ENCODE data around the gene UPK1A. TPM values are rescaled to one million over a fixed set of nuclear protein-coding genes. Genes with fewer than 3 reads are reported as not detected.

Gene UPK1A
- total RNA-seq, 4 donors from 2014 or later: 1.5 to 8.3 (median 5.6) TPM

- Histone ChIP-seq H3K4me3 (no peak overlapping the region), H3K4me1 (peaks cover 3% of the 10 kb centered on the region), H3K9me3 (no peaks in the 10 kb centered on the region), H3K27ac (no peak overlapping the region), H3K27me3 (no peaks in the 10 kb centered on the region), H3K36me3 (peaks cover 66% of the 10 kb centered on the region)
- TF ChIP-seq EP300 (IDR thresholded peaks at IDR 0.05) (no peak), POLR2AphosphoS5 (IDR thresholded peaks at IDR 0.05) (no peak), POLR2A (IDR thresholded peaks at IDR 0.05) (no peak), CTCF (IDR thresholded peaks at IDR 0.05) (no peak)
- 96% methylated on average over 3 of the region's 3 CpGs for WGBS
- no peak for DNase-seq (ENCODE audit: low spot score in 2 of 2)
These were observed 29.7 kb upstream of the UPK1A start for GRCh38 chr19:35636651-35637050.

DNA sequence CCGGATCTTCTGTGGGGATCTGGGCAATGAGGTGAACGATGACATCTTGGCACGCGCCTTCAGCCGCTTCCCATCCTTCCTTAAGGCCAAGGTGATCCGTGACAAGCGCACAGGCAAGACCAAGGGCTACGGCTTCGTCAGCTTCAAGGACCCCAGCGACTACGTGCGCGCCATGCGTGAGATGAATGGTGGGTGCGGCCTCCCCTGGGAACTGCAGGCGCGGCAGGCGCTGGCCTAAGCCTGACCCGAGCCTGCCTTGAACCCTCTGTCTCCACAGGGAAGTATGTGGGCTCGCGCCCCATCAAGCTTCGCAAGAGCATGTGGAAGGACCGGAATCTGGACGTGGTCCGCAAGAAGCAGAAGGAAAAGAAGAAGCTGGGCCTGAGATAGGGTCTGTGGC lies 29.2 kb upstream of the UPK1A start:
- Histone ChIP-seq H3K4me1 (peaks cover 6% of the 10 kb centered on the region), H3K4me3 (no peak overlapping the region), H3K27me3 (no peaks in the 10 kb centered on the region), H3K36me3 (peaks cover 61% of the 10 kb centered on the region), H3K9me3 (no peaks in the 10 kb centered on the region), H3K27ac (no peak overlapping the region)
- no peak for DNase-seq (ENCODE audit: low spot score in 2 of 2)
- 95% methylated on average over 20 of the region's 25 CpGs for WGBS
- TF ChIP-seq CTCF (IDR thresholded peaks at IDR 0.05): no peak
- no peak for TF ChIP-seq EP300 (IDR thresholded peaks at IDR 0.05)
- no peak for TF ChIP-seq POLR2A (IDR thresholded peaks at IDR 0.05)
- TF ChIP-seq POLR2AphosphoS5 (IDR thresholded peaks at IDR 0.05): no peak

GRCh38 chr19:35639321-35639639 lies 27.0 kb upstream of the UPK1A start:
- H3K27me3 ChIP-seq: no peaks in the 10 kb centered on the region
- no peak overlapping the region for H3K27ac ChIP-seq
- H3K9me3 ChIP-seq: no peaks in the 10 kb centered on the region
- H3K4me3 ChIP-seq: no peak overlapping the region
- no peak for DNase-seq (ENCODE audit: low spot score in 2 of 2)
- 48% methylated on average over 6 of the region's 6 CpGs for WGBS
- no peak for TF ChIP-seq POLR2AphosphoS5 (IDR thresholded peaks at IDR 0.05)
- no peak for TF ChIP-seq CTCF (IDR thresholded peaks at IDR 0.05)
- no peak for TF ChIP-seq POLR2A (IDR thresholded peaks at IDR 0.05)
- TF ChIP-seq EP300 (IDR thresholded peaks at IDR 0.05): no peak
- H3K36me3 ChIP-seq: peaks cover 40% of the 10 kb centered on the region
- peaks cover 16% of the 10 kb centered on the region for H3K4me1 ChIP-seq

GRCh38 chr19:35639863-35640262 lies 26.5 kb upstream of the UPK1A start:
- DNase-seq (ENCODE audit: low spot score in 2 of 2): no peak
- TF ChIP-seq POLR2A (IDR thresholded peaks at IDR 0.05) (no peak), EP300 (IDR thresholded peaks at IDR 0.05) (no peak), POLR2AphosphoS5 (IDR thresholded peaks at IDR 0.05) (no peak), CTCF (IDR thresholded peaks at IDR 0.05) (no peak)
- Histone ChIP-seq H3K27me3 (no peaks in the 10 kb centered on the region), H3K9me3 (no peaks in the 10 kb centered on the region), H3K4me1 (peaks cover 21% of the 10 kb centered on the region), H3K27ac (no peak overlapping the region), H3K36me3 (peaks cover 34% of the 10 kb centered on the region), H3K4me3 (no peak overlapping the region)
- 80% methylated on average over 8 of the region's 8 CpGs for WGBS

- TF ChIP-seq POLR2A (IDR thresholded peaks at IDR 0.05): no peak
- TF ChIP-seq CTCF (IDR thresholded peaks at IDR 0.05): no peak
- TF ChIP-seq POLR2AphosphoS5 (IDR thresholded peaks at IDR 0.05): no peak
- TF ChIP-seq EP300 (IDR thresholded peaks at IDR 0.05): no peak
- H3K27ac ChIP-seq: no peak within 1 kb of the TSS
- peaks cover 16% of the 10 kb centered on the region for H3K36me3 ChIP-seq
- no peaks in the 10 kb centered on the region for H3K9me3 ChIP-seq
- H3K4me1 ChIP-seq: peaks cover 28% of the 10 kb centered on the region
- DNase-seq (ENCODE audit: low spot score in 2 of 2): no peak
- H3K27me3 ChIP-seq: no peaks in the 10 kb centered on the region
- no peak within 1 kb of the TSS for H3K4me3 ChIP-seq
- 23% methylated on average over 8 of the region's 28 CpGs for WGBS
These were observed 24.7 kb upstream of the UPK1A start, which contains the start of gene ETV2 for GRCh38 chr19:35641515-35642151. TSS of gene ETV2 (plus strand) at chr19:35641745. CDS start at chr19:35642461, 716 bp downstream.

Data from suprapubic skin (tissue), 4 donors.